HG03135 (cell line): ENCODE results near the gene SOX9.
"Not testable (repeated sequence)": the region's sequence is repeated elsewhere in the genome, so short reads cannot be mapped to it uniquely, and the experiment has no call there.

Experiments used
- ATAC-seq: cut with Tn5 transposase; IDR thresholded peaks from one replicate; pipeline ENCODE4 v1.9.1; 2021; ENCODE audit warnings: mild to moderate bottlenecking, moderate library complexity; ENCODE audit not compliant: unreplicated experiment

SOX9 gene

DNA sequence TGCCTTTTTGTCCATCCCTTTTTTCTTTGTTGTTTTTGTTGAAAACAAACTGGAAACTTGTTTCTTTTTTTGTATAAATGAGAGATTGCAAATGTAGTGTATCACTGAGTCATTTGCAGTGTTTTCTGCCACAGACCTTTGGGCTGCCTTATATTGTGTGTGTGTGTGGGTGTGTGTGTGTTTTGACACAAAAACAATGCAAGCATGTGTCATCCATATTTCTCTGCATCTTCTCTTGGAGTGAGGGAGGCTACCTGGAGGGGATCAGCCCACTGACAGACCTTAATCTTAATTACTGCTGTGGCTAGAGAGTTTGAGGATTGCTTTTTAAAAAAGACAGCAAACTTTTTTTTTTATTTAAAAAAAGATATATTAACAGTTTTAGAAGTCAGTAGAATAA lies 4.9 kb downstream of the SOX9 start:
- no peak for ATAC-seq

DNA sequence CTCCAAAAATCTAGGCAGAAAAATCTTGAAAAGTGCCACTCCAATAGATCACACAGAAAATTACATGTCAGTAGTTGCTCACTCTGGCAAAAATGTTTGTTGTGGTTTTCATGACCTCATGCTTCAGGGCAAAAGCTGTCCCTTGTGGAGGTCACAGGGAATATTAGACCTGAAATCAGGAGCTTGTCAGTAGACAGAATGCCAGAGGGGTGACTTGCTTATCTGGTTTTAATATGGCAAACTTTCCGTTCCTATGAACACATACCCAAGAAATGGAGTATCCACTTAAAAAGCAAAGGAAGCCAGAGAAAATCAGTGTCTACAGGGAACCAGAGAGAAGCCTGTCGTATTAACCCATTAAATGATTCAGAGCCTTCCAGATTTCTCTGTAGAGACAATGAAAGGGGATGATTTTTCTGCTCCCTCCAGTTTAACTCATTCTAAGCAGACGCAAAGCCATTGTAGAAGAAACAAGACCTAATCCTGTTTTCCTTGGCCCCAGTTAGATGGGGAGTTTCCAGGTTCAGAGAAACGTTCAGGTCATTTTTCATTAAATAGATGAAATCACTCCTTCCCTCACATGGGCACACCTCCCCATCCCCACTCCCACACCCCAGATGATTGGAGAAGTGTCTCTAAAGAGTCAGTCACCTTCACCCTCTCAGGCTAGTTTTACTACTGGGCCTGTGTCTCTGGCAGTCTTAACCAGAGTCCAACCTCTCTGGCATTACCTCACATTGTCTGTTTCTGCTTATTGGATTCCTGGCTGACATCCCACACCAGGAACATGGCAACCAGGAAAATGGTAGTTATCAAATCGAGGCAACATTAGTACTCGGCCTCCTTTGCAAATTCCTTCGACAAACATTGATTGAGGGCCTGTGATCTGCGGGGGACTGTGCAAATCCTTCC lies 6.0 kb downstream of the SOX9 start:
- ATAC-seq, result no peak

DNA sequence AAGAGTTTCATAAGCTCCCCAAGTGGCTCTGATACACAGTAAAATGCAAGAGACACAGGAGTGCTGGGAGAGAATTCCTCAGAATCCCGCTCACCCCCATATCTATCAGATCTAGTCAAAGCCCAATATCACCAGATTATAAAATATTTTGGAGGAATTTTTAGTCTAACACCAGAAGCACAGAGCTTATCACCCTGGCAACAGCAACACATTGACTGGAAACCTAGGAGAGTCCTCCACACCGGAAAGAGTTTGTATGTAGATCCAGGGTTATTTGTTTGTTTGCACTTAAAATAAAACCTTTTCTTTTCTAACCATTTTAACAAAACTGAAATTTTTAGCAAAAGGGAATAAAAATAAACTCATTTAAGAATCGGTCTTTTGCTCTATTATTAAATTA lies 7.2 kb downstream of the SOX9 start:
- ATAC-seq, result no peak

DNA sequence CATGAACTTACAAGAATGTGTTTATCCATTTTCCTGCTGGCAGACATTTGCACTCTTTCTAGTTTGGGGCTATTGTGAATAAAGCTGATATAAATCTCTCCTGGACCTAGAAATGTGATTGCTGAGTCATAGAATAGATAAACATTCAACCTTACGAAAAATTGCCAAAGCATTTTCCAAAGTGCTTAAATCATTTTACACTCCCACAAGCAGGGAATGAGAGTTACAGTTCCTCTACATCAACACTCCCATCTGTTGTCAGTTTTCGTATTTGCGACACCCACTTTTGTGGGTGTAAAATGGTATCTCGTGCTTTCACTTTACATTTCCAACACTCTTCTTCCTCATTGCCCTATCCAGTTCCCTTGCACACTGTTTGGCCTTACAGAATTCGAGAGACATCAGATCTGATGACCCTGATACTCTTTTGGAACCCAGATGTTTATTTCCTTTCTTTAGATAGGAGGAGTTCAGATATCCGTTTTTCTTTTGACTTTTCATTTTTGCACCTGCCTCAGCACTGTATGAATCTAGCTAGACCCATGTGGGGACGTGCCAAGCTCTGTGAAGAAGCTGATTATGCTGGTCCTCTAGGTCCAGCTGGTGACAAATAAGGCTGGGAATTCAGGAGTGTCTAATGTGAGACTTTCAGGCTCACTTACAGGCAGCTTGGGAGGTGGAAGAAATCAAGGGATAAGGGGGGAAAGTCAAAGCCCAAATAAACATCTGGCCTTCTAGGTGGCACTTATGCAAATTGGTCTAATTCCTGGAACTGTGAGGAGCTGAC lies 14.0 kb downstream of the SOX9 start:
- ATAC-seq, result no peak

DNA sequence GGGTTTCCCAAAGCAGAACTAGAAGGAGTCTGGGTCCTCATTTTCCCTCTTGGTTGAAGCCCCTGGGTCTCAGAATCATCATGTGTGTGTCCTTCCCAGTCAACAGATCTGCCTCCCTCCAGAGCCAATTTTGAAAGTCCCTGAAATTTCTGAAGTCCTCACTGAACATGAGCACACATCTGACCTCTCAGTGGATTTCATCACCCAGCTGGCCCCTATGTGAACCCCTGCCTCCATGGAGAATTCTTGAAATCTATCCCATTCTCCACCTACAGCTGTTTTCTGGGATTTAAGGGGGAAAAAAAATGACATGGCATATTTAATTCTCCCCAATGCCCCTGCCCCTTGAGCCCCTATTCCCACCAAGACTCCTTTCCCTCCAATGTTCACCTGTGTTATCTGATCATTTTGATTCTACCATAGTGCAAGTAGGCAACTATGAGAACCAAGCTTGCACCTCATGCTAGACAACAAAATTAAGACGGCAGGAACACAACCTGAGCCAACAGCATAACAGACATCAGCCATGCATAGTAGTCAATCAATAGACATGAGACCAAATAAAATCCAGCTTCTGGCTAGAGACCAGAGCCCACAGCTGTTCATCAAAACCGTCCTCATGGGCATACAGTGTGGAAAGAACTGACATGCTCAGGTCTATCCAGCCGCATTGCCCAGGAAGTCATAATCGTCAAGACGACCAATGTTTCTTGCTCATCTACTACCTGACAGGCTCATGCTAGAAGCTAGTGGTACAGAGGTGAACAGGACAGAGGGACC lies 14.9 kb downstream of the SOX9 start:
- no peak for ATAC-seq

DNA sequence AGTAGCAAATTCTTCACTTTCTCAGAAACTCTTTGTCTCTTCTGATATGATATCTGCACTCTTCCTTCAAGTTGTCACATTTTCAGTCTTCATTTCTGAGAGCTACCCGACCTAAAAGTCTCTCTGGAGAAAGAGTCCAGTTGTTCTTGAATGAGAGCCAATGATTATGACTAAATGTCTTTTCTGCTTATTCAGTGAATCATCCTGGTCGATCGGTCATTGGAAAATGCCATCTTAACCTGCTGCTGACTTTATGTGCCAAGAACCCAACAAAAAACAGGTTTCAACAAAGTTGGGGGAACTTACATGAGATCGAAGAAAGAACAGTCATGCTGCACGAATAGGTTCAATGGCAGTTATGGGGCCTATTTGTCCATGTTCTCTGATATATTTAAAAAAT lies 15.9 kb downstream of the SOX9 start:
- no peak for ATAC-seq

DNA sequence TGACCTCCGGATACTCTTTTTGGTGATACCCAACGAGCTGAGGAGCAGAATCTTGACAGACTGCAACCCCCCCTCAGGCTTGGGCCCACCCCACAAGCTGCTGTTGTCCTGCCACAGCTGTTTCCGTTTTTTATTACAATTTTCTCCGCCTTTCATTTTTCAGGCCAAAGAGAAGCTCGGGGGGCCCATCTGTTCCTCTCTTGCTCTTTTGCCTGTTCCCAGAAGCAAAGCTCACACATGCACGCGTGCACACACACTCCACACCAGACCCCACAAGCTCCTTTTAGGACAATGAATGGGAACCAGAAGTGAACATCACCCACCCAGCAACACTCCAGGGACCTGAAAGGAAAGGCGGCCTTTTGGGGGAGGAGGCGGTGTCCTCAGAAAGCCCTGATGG lies 16.3 kb downstream of the SOX9 start:
- no peak for ATAC-seq

DNA sequence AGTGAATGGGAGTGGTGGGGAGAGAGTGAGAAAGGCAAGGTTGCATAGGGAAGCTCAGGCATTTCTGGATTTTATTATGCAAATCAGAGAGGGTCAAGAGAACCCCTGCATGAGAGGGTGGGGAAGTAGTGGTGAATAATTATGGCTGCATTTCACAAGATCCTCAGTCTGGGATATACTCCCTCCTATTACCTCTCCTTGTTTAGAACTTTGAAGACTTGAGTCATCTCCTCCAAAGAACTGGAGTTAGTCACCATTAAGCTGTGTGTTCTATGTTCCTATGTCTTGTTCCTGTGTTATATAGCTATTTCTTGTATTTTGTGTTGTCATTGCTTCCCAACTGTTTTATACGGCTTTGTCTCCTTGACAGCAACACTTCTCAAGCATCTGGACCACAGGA lies 18.4 kb downstream of the SOX9 start:
- no peak for ATAC-seq

DNA sequence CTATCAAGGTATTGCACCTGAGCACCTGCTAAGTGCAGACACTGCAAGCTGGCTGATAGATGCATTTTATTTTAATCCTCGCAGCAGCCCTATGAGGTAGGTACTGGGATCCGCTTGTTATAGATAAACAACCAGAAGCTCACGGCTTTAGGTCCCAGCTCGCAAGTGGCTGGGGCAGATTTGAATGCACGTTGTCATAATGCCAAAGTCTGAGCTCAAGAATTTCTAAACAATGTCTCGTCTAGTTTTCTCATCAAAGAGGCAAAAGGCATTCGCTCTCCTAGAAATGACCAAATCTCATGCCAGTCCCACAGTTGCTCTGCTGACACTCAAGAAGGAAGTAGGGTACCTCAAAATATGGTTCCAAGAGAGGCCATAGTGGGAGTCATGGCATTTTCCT lies 20.5 kb downstream of the SOX9 start:
- no peak for ATAC-seq

DNA sequence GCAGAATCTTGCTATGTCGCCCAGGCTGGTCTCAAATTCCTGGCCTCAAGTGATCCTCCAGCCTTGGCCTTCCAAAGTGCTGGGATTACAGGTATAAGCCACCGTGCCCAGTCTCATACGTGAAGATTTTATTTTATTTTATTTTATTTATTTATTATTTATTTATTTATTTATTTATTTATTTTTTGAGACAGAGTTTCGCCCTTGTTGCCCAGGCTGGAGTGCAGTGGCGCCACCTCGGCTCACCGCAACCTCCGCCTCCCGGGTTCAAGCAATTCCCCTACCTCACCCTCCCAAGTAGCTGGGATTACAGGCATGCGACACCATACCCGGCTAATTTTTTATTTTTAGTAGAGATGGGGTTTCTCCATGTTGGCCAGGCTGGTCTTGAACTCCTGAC lies 21.3 kb downstream of the SOX9 start:
- not testable (repeated sequence) for ATAC-seq

DNA sequence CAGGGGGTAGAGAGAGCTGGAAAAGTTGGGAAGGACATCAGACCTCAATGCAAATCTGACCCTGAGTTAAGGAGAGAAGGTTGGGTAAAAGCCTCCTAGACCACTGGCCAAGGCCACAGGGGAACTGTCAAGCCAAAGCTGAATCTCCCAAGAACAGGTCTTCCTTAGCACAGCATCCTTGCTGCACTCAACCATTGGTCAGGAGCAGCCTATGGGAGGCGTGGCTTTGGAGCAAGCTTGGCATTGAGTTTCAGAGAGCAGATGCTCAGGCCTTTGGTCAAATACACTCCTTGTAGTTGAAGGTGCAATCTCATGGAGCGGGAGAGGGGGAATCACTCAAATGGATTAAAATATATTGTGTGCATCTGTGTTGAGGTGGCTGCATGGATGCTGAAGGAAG lies 21.8 kb downstream of the SOX9 start:
- no peak for ATAC-seq

DNA sequence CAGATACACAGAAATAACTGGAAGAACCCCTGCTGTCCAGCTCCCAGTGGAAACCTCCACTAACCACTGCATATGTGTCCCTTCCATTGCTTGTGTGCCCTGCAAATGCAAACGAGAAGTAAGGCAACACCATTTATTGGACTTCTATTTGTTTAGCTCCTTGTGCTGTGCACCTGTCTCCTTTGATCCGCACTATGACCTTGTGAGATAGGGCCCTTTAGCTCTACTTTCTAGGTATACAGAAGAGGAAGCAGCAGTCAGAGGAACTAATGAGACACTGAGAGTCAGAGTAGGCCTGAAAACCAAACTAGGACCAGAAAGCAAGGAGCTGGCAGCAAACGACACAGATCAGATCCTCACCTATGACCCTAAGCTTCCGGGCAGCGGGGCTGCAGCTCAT lies 22.4 kb downstream of the SOX9 start:
- ATAC-seq, result no peak

DNA sequence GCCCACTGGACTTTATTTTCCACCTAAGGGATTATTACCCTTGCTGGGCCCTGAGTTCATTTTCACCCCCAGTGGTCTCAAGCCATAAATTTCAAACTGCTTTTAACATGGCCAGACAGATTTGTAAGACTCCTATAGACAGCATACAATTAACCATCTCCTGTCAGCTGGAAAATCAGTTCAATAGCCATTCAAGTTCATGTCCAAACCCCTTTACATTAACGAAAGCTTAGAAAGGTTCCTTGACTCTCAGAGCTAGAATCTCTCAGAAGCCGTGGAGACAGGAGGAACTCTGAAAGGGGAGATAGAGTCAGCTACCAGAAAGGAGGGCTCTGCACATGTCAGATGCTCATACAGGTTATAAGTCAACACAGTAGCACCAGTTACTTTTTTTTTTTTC lies 23.3 kb downstream of the SOX9 start:
- ATAC-seq, result no peak

DNA sequence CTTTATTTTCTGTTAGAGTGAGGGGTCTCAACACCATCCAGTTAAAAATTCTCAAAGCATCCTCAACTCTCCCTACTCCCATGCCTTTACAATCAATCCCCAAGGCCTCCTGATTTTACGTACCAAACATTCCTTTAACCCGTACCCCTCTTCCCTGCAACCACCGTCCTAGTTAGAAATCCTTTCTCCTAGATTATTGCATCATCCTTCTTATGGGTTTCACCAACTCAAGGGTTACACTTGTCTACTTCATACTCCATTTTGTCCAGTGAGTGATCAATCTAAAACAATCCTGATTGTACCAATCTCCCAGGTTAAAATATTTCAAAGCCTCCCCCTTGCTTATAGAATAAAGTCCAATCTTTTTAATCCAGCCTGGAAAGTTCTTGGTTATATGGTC lies 24.7 kb downstream of the SOX9 start:
- ATAC-seq, result no peak

DNA sequence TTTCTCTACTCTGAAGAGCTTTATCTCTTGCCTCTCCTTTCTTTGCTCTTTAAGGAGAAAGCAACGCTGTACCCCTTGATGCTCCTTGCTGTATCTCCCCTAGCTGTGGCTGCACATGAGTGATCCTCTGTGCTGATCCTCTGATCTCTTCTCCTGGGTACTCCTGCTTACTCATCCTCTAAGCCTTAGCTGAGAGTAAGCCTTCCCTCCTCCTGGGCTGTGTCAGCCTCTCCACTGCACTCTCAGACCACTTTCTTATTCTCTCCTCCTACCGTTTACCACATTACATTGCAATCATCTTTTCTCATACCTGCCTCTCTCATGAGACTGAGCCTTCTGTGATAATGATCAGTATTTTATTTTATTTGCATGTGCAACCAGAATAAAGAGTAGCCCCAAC lies 25.1 kb downstream of the SOX9 start:
- no peak for ATAC-seq

DNA sequence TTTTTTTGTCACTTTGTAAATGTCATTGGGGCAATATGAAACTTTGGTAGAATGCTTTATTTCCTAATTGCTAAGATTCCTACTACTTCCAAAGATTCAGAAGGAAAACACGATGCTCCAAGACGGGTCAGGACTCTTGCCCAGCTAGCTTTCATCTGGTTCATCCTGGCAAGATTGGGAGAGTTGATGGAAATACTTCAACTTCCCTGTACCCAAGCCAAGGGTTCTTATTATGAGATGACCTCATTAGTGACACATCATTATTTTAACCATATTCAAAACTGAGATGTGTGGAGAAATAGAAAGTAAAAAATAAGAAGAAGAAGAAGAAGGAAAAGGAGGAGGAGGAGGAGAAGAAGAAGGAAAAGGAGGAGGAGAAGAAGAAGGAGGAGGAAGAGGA lies 25.6 kb downstream of the SOX9 start:
- no peak for ATAC-seq

DNA sequence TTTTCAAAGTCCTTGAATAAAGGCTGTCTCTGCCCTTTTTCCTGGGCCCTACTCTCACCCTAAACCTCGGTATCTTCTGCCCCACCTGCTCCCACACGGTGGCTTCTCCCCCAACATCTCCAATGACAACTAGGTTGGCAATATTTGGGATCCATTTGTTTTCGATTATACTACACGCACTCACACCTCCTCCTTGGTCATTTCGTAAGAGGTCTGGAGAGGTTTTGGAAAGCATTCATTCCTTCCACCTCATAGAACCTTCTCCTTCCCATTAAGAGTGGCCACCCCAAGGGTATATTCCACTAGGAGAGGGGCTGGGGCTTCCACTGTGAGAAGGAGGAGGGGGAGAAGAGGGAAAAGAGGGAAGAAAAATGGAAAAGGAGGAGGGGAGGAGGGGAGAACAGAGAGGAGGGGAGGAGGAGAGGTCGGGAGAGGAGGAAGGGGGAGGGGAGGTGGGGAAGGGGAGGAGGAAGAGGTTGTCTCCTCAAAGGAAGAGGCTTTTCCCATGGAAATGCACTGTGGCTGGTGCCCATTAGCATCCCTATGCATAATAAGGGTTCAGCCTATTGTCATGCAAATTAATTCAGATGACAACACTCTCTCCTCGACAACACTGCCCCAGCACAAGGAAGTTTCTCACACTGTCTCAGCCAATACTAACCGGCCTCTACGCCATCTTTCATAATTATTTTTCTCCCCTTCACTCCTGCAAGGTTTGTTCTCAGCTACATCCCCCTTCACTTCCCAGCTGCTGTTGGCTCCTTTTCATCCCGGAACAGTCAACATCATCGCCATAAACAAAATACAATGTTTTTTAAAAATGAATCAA lies 30.0 kb downstream of the SOX9 start:
- no peak for ATAC-seq

DNA sequence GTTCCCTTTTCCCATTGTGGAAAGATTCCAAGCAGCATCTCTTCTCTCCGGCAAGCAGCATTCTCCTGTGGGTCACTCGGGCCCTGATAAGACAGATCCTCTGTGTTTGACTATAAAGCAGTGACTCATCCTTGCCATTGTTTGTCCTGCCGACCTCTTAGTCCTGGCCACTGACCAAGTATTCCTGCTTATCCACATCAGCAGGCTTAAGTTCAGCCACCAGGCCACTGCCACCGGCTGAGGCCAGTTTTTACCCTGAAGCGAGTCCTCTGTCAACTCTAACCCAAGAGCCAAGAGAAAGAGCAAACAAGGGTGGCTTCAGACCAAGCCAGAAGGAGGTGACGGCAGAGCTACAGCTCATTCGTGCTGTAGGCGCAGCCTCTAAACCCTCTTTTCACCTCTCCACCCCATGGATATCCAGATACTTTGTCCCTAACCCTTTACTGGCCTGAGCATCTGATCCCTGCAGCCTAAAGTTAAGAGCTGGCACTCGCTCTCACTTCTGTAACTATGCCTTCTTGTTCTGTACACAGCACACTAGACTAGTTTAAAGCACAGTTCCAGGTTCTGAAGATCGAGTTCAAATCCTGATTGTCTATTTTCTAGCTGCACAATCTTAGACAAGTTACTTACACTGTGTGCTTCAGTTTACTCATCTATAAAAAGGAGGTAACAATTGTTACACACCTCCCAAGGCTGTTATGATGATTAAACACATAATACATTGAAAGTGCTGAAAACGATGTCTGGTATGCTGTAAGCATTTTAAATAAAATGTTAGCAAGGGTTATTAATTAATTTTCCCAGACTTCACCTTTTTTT lies 31.0 kb downstream of the SOX9 start:
- no peak for ATAC-seq

DNA sequence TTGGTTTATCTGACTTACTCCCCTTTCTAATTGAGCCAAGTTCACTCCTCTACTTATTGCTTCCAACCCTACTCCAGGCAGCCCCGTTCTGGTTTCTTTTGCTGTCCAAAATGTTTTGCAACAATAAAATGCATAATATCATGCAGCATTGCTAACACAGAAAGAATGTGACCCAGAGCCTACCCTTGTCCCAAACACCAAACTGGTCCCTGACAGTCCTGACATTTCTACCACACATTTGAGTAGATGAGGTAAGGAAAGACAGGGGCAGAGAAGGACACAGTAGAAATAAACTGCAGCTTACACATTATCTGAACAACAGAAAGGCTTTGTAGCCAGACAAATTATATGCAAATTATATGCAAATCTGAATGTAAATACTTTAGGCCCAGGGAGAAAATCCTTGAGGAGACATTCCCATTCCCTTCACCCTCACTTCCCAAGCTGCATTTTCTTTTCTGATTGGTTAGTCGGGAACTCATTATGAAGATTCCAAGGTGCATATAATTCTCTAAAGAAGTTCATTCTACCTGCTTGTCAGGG lies 31.6 kb downstream of the SOX9 start:
- ATAC-seq, result no peak
